ENCODE measurements around the gene SBK1. TPM values are rescaled to one million over a fixed set of nuclear protein-coding genes. Genes with fewer than 3 reads are reported as not detected.

Gene SBK1
- total RNA-seq, 1 experiment from 2014 or later: 0.02 TPM

- no peak for DNase-seq (ENCODE audit: low read depth)
Observed at GRCh38 chr16:28280881-28281836, 11.2 kb upstream of the SBK1 start.

DNA sequence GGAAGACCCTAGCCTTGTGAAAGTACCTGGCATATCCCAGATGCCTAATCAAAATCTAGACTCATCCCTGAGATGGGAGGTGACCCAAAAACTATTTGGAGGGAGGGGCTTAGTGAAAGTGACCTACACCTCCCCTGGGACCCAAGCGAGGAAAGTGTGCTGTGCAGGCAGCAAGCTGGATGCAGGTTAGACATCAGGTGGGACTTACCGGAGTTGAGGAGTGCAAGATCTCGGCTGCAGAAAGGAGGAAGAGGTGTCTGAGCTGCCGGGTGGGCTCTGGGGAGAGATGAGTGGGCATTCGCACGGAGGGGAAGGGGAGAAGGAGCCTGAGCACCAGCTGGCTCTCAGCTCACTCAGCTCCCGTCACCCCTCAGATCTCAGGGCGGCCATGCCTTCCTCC lies 10.3 kb upstream of the SBK1 start:
- no peak for DNase-seq (ENCODE audit: low read depth)

DNA sequence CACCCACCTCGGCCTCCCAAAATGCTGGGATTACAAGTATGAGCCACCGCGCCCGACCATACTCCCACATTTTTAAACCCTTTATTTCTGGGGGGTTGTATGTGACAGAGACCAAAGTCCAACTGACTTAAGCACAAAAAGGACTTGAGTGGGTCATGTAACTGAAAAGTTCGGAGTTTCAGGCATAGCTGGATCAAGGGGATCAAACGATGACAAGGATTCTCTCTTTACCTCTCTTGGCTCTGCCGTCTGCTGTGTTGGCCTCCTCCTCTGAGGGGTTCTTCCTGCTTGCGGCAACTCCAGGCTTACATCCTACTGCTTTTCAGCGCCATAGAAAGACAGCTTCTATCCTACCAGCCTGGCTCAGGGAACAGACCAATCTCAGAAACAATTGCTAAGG lies 9.2 kb upstream of the SBK1 start:
- no peak for DNase-seq (ENCODE audit: low read depth)

GRCh38 chr16:28283798-28284577 lies 8.3 kb upstream of the SBK1 start:
- no peak for DNase-seq (ENCODE audit: low read depth)

DNA sequence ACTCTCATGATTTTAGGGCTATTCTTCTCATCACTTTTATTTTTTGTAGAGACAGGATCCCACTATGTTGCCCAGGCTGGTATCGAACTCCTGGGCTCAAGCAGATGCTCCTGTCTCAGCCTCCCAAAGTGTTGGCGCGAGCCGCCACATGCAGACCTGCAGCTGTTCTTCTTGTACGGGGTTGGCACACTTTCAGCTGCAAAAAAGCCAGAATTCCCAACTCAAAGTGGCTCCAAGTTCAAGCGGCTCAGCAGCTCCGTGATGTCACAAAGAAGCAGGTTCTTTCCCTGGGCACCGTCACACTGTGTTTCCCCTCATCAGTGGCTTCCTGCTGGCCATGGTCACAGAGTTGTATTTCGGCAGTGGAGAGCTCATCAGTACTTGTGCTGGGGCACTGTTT lies 6.7 kb upstream of the SBK1 start:
- DNase-seq (ENCODE audit: low read depth): no peak

- DNase-seq (ENCODE audit: low read depth): no peak
Observed at GRCh38 chr16:28288114-28288513, 4.2 kb upstream of the SBK1 start.

- no peak for DNase-seq (ENCODE audit: low read depth)
Observed at GRCh38 chr16:28289048-28289447, 3.3 kb upstream of the SBK1 start.

GRCh38 chr16:28289939-28290858 lies 2.1 kb upstream of the SBK1 start:
- DNase-seq (ENCODE audit: low read depth): no peak

- no peak for DNase-seq (ENCODE audit: low read depth)
Observed at GRCh38 chr16:28290859-28291254, 1.5 kb upstream of the SBK1 start.

DNA sequence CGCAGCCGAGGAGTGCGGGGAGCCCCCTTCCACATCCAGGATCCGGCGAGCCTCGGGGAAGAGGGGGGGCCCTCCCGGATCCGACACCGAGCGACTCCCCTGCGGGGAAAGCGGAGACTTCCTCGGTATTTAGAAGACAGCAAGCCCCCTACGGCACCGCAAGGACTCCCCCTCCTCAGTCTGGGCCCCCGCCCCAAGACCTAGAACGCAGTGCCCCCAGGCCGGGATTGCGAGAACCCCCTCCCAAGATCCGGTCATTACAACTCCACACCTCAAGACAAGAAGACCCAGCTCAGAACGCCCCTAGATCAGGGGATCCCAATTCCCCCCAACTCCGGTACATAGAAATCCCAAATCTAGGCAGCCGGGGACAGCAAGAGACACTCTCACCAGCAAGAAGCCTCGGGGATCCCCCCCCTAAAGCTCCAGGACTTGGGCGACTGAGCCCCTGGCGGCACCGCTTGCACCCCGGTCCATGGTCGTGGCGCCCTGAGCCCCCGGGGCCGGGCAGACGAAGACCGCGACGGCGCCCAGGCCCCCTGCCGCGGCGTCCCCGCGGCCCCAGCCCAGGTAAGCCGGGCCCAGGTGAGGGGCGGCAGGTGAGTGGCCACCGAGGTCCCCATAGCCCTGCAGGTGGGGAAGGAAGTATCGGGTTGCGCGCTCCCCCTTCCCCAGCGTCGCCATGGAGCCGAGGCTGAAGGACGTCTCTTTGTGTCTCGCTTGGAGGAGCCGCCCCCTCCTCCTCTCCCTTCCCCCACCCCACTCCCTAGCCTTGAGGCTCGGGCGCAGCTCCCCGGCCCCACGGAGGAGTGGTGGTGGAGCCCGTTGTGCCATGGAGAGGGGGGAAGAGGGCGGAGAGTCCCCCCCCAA lies 641 bp downstream of the SBK1 start:
- DNase-seq (ENCODE audit: low read depth): no peak

DNA sequence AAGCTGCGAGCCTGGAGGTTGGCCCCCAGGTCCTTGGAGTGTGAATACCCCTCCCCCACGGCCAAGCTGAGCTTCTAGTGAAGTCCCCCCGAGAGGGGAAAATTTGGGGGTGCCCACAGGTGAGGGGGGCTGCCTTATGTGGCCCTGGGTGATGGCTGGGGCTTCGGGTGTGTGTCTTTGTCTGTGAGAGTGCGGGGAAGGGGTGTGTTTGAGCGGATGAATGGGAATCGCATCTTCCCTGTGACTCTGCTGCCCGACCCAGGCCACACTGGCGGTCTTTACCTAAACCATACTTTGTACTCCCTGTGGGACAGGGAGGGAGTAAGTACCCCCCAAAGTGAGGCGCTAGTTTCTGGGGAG lies 1.3 kb downstream of the SBK1 start:
- DNase-seq (ENCODE audit: low read depth): no peak

GRCh38 chr16:28294201-28294600 lies 1.9 kb downstream of the SBK1 start:
- DNase-seq (ENCODE audit: low read depth): no peak

DNA sequence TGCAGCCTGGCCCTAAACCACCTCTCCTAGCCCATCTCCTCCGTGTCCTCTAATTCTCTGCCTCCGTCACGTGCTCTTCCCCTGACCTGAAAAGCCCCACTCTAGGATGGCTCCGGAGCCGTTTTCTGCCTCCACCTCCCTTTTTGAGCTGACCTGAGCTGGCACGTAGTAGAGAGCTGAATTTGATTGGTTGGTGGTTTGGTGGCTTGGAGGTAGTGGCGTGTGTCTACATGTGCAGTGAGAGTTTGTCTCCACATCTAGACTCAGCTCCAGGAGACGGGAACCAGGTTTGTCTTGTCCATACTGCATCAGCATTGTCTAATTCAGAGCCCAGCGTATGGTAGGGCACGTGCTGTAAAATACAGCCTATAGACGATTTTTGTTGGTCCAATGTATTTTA lies 3.0 kb downstream of the SBK1 start:
- DNase-seq (ENCODE audit: low read depth): no peak

DNA sequence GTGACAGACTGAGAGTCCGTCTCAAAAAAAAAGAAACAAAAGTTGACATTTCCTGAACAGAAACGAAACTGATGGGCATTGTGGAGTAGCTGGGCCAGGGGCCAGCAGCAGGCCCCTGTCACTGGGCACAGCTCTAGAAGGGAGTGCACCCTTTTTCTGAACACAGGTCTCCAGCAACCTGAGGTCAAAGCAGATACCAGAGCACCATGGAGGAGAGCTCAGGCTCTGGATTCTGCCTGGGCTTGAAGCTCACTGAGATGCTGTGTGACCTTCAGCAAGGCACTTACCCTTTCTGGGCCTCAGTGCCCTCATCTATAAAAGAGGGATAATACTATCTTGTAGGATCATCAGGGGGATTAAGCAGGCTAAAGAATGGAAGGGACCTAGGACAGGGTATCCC lies 5.0 kb downstream of the SBK1 start:
- no peak for DNase-seq (ENCODE audit: low read depth)

DNA sequence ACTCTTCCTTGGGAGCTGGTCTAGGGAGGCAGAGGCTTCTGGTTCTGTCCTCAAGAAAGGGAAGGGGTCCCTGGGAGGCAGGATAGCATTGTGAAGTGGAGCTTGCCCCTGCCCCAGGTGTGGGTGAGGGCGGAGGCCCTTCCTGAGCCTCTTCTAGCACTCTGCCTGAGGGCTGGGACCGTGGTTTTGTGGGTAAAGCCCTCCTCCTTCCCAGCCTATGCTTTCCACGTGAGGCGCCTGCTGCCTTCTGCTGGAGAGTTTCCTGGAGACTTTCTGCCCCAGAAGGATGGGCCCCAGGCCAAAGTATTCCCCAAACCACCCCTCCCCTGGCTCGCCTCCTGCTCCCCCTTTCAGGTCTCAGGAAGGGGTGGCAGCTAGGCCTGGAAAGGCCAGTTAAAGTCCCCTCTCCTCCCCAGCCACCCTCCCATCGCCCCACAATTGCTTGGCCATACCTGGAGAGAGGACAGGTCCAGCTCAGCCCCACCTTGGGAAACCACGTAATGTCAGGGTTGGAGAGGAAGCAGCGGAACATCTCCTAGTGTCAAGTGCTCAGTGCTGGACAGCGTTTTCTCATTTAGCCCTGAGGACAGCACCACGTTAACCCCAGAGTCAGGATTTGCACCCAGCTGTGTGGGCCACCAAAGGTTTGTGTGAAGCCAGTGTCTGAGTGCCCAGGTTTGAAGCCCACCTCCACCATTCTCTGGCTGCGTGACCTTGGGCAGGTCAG lies 5.6 kb downstream of the SBK1 start:
- no peak for DNase-seq (ENCODE audit: low read depth)

GRCh38 chr16:28298511-28298878 lies 6.2 kb downstream of the SBK1 start:
- no peak for DNase-seq (ENCODE audit: low read depth)

GRCh38 chr16:28300327-28300726 lies 8.0 kb downstream of the SBK1 start:
- no peak for DNase-seq (ENCODE audit: low read depth)

GRCh38 chr16:28301154-28301553 lies 8.8 kb downstream of the SBK1 start:
- DNase-seq (ENCODE audit: low read depth): no peak

- no peak for DNase-seq (ENCODE audit: low read depth)
Observed at GRCh38 chr16:28301620-28302019, 9.3 kb downstream of the SBK1 start.

DNA sequence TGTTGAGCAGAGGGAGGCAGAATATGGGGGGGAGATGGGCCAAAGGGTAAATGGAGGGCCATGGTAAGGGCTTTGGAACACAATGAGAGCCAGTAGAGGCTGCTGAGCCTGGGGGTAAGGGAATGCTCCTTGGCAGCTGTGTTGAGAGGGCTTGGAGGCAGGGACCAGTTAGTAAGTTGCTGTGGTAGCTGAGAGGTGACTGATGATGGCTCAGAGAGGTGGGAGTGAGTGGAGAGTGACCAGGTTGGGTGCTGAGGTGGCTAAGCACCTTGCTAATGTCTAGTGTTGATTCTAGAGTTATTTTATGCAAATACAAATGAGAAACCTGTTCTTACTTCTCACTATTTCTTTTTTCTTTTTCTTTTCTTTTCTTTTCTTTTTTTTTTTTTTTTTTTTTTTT lies 10.8 kb downstream of the SBK1 start:
- DNase-seq (ENCODE audit: low read depth): no peak
